ENCODE results near the gene CAMTA2. TPM values are rescaled to one million over a fixed set of nuclear protein-coding genes. Genes with fewer than 3 reads are reported as not detected.

CAMTA2 gene
- total and polyA plus RNA-seq, 4 donors = 7.8 to 17.6 (median 12.0) TPM

- peaks cover 4 to 15% (median 9%) of the 10 kb centered on the region in 4 donors for H3K36me3 ChIP-seq (ENCODE audit: control insufficient read depth in 4 of 4, insufficient read depth in 3 of 4, low read depth in 1 of 4, low read length in 3 of 4)
- H3K4me3 ChIP-seq (ENCODE audit: low read depth in 1 of 3, low read length in 3 of 3) = peak within 1 kb of the TSS; percentile 90 to 96 (median 91)
- WGBS = under 1% methylated on average over 59 of the region's 59 CpGs
- TF ChIP-seq FOXA2 (IDR thresholded peaks at IDR 0.05) (no peak), FOXA1 (IDR thresholded peaks at IDR 0.05) (no peak), TAF1 (conservative IDR thresholded peaks at IDR 0.05) (peak; percentile 54), EGR1 (IDR thresholded peaks at IDR 0.05; ENCODE audit: low read depth in 2 of 2) (peak; percentile 44 to 52), RXRA (IDR thresholded peaks at IDR 0.05) (peak in 1 of 2 donors; percentile 46), HNF4A (conservative IDR thresholded peaks at IDR 0.05) (peak; percentile 30 to 42), CTCF (IDR thresholded peaks at IDR 0.05; ENCODE audit: low read depth, low read length, missing input control) (no peak), NR2F2 (IDR thresholded peaks at IDR 0.05) (peak; percentile 39), ATF3 (IDR thresholded peaks at IDR 0.05) (peak; percentile 38), RAD21 (IDR thresholded peaks at IDR 0.05) (peak; percentile 17 to 21), SP1 (IDR thresholded peaks at IDR 0.05) (peak; percentile 85), GABPA (IDR thresholded peaks at IDR 0.05 in 1 of 2, conservative IDR thresholded peaks at IDR 0.05 in 1 of 2) (peak; percentile 7 to 43), YY1 (IDR thresholded peaks at IDR 0.05) (peak; percentile 32), JUND (IDR thresholded peaks at IDR 0.05) (peak in 1 of 2 donors; percentile 49)
- TF ChIP-seq, protein P1, sequence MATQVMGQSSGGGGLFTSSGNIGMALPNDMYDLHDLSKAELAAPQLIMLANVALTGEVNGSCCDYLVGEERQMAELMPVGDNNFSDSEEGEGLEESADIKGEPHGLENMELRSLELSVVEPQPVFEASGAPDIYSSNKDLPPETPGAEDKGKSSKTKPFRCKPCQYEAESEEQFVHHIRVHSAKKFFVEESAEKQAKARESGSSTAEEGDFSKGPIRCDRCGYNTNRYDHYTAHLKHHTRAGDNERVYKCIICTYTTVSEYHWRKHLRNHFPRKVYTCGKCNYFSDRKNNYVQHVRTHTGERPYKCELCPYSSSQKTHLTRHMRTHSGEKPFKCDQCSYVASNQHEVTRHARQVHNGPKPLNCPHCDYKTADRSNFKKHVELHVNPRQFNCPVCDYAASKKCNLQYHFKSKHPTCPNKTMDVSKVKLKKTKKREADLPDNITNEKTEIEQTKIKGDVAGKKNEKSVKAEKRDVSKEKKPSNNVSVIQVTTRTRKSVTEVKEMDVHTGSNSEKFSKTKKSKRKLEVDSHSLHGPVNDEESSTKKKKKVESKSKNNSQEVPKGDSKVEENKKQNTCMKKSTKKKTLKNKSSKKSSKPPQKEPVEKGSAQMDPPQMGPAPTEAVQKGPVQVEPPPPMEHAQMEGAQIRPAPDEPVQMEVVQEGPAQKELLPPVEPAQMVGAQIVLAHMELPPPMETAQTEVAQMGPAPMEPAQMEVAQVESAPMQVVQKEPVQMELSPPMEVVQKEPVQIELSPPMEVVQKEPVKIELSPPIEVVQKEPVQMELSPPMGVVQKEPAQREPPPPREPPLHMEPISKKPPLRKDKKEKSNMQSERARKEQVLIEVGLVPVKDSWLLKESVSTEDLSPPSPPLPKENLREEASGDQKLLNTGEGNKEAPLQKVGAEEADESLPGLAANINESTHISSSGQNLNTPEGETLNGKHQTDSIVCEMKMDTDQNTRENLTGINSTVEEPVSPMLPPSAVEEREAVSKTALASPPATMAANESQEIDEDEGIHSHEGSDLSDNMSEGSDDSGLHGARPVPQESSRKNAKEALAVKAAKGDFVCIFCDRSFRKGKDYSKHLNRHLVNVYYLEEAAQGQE (IDR thresholded peaks at IDR 0.05) = peak; percentile 21
- TF ChIP-seq, protein P2, sequence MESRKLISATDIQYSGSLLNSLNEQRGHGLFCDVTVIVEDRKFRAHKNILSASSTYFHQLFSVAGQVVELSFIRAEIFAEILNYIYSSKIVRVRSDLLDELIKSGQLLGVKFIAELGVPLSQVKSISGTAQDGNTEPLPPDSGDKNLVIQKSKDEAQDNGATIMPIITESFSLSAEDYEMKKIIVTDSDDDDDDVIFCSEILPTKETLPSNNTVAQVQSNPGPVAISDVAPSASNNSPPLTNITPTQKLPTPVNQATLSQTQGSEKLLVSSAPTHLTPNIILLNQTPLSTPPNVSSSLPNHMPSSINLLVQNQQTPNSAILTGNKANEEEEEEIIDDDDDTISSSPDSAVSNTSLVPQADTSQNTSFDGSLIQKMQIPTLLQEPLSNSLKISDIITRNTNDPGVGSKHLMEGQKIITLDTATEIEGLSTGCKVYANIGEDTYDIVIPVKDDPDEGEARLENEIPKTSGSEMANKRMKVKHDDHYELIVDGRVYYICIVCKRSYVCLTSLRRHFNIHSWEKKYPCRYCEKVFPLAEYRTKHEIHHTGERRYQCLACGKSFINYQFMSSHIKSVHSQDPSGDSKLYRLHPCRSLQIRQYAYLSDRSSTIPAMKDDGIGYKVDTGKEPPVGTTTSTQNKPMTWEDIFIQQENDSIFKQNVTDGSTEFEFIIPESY (IDR thresholded peaks at IDR 0.05) = peak; percentile 76
- TF ChIP-seq, protein P3, sequence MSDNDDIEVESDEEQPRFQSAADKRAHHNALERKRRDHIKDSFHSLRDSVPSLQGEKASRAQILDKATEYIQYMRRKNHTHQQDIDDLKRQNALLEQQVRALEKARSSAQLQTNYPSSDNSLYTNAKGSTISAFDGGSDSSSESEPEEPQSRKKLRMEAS (IDR thresholded peaks at IDR 0.05) = no peak
- H3K27ac ChIP-seq (ENCODE audit: low read depth in 1 of 2, low read length in 2 of 2) = peak within 1 kb of the TSS; percentile 95 to 96
- H3K9me3 ChIP-seq (ENCODE audit: control insufficient read depth in 4 of 4, low read length in 3 of 4) = no peaks in the 10 kb centered on the region
- peaks cover 8 to 59% (median 46%) of the 10 kb centered on the region in 4 donors for H3K4me1 ChIP-seq (ENCODE audit: control insufficient read depth in 4 of 4, insufficient read depth in 4 of 4, low read length in 3 of 4)
- no peaks in the 10 kb centered on the region for H3K27me3 ChIP-seq (ENCODE audit: control insufficient read depth in 4 of 4, insufficient read depth in 4 of 4, low read length in 3 of 4)
- peak; percentile 91 for DNase-seq (ENCODE audit: low spot score)
- peak within 1 kb of the TSS; percentile 87 to 91 for H3K9ac ChIP-seq (ENCODE audit: low read depth in 1 of 2, low read length in 2 of 2)
Measured at GRCh38 chr17:4948166-4948930, 39.1 kb downstream of the CAMTA2 start, which contains the start of gene PFN1. TSS of gene PFN1 (minus strand) at chr17:4948530. CDS start at chr17:4948394, 136 bp downstream.

All from liver (tissue), 9 donors.